WTC11 (cell line): Measurements from ENCODE around the gene ACBD6. TPM values are rescaled to one million over a fixed set of nuclear protein-coding genes. Genes with fewer than 3 reads are reported as not detected.

ENCODE experiments used
- ATAC-seq: fragments of 200-7000 bp; cut with Tn5 transposase; 2 replicates; pipeline ENCODE4 v1.10.0; 2021; ENCODE audit warnings: mild to moderate bottlenecking, moderate library complexity
- CTCF ChIA-PET: fragments of 300-600 bp; sonication (Branson Sonifier 250); formaldehyde crosslinking; loops from one replicate; lab custom pipeline; 2021; ENCODE audit warnings: antibody characterized with exemption; lab: Charles Lee
- POLR2A ChIA-PET: fragments of 350-600 bp; sonication (Branson Sonifier 250); formaldehyde crosslinking; loops from one replicate; lab custom pipeline; 2021; ENCODE audit warnings: antibody characterized with exemption; lab: Charles Lee
- DNase-seq: peaks from one replicate; pipeline ENCODE4 v3.0.0; 2021; ENCODE audit warnings: low spot score
- H3K27ac Mint-ChIP-seq: 2 replicates; pipeline ENCODE4 v1.8.0; 2021; ENCODE audit warnings: mixed read lengths
- H3K27me3 Mint-ChIP-seq: 2 replicates; pipeline ENCODE4 v1.8.0; 2021; ENCODE audit warnings: low read depth, mild to moderate bottlenecking, moderate library complexity, mixed read lengths
- H3K36me3 Mint-ChIP-seq: 2 replicates; pipeline ENCODE4 v1.8.0; 2021; ENCODE audit warnings: mixed read lengths
- H3K4me1 Mint-ChIP-seq: 2 replicates; pipeline ENCODE4 v1.8.0; 2022; ENCODE audit warnings: mixed read lengths
- H3K4me3 Mint-ChIP-seq: 2 replicates; pipeline ENCODE4 v1.8.0; 2021; ENCODE audit warnings: mild to moderate bottlenecking, moderate library complexity, mixed read lengths
- H3K9me3 Mint-ChIP-seq: 2 replicates; pipeline ENCODE4 v1.8.0; 2021; ENCODE audit warnings: mixed read lengths
- FOXJ3 ChIP-seq: sonication (generic); formaldehyde crosslinking; IDR thresholded peaks from 2 replicates; pipeline ENCODE4 v1.9.0; 2021; ENCODE audit warnings: missing genetic modification reagents, mild to moderate bottlenecking, borderline replicate concordance
- FOXP1 ChIP-seq: sonication (generic); formaldehyde crosslinking; IDR thresholded peaks from 2 replicates; pipeline ENCODE4 v1.8.0; 2022; ENCODE audit warnings: missing genetic modification reagents, mild to moderate bottlenecking, moderate library complexity, borderline replicate concordance
- GRHL2 ChIP-seq: fragments of 250-450 bp; sonication (Bioruptor Pico); IDR thresholded peaks from 2 replicates; pipeline ENCODE4 v1.8.0; 2022; ENCODE audit warnings: mild to moderate bottlenecking, moderate library complexity; ENCODE audit not compliant: insufficient replicate concordance, severe bottlenecking
- GTF2I ChIP-seq: fragments of 250-450 bp; sonication (Bioruptor Pico); conservative IDR thresholded peaks from 2 replicates; pipeline ENCODE4 v1.4.0; 2021; ENCODE audit warnings: mild to moderate bottlenecking
- HMGA2 ChIP-seq: fragments of 250-450 bp; sonication (Bioruptor Pico); IDR thresholded peaks from 2 replicates; pipeline ENCODE4 v1.4.0; 2021; ENCODE audit warnings: mild to moderate bottlenecking, moderate library complexity
- IRF2 ChIP-seq: sonication (generic); formaldehyde crosslinking; IDR thresholded peaks from 2 replicates; pipeline ENCODE4 v1.8.0; 2022; ENCODE audit warnings: low read depth, missing genetic modification reagents, borderline replicate concordance
- MYBL2 ChIP-seq: sonication (generic); formaldehyde crosslinking; IDR thresholded peaks from 2 replicates; pipeline ENCODE4 v1.8.1; 2023; ENCODE audit warnings: mild to moderate bottlenecking, moderate library complexity, missing genetic modification reagents
- NFE2L1 ChIP-seq: sonication (generic); formaldehyde crosslinking; IDR thresholded peaks from 2 replicates; pipeline ENCODE4 v1.8.1; 2023; ENCODE audit warnings: missing genetic modification reagents
- OVOL2 ChIP-seq: fragments of 250-450 bp; sonication (Bioruptor Pico); IDR thresholded peaks from 2 replicates; pipeline ENCODE4 v1.9.0; 2021; ENCODE audit warnings: mild to moderate bottlenecking, borderline replicate concordance
- TCF7 ChIP-seq: sonication (generic); formaldehyde crosslinking; IDR thresholded peaks from 2 replicates; pipeline ENCODE4 v1.8.0; 2022; ENCODE audit warnings: mild to moderate bottlenecking, low read depth, missing genetic modification reagents, moderate library complexity
- TP53 ChIP-seq: sonication (generic); formaldehyde crosslinking; IDR thresholded peaks from 2 replicates; pipeline ENCODE4 v1.8.1; 2023; ENCODE audit warnings: mild to moderate bottlenecking, missing genetic modification reagents
- ZNF232 ChIP-seq: sonication (generic); formaldehyde crosslinking; IDR thresholded peaks from 2 replicates; pipeline ENCODE4 v1.8.0; 2022; ENCODE audit warnings: mild to moderate bottlenecking, missing genetic modification reagents
- ZNF423 ChIP-seq: fragments of 250-450 bp; sonication (Bioruptor Pico); IDR thresholded peaks from 2 replicates; pipeline ENCODE4 v2.1.2; 2022; ENCODE audit warnings: mild to moderate bottlenecking, moderate library complexity
- ZNF671 ChIP-seq: fragments of 250-450 bp; sonication (Bioruptor Pico); IDR thresholded peaks from 2 replicates; pipeline ENCODE4 v1.8.0; 2021; ENCODE audit warnings: mild to moderate bottlenecking
- total RNA-seq: library from RNA; stranded (reverse); gene quantifications from 3 replicates; pipeline ENCODE4 v1.2.3, GENCODE V29; 2021
- TF ChIP-seq, protein P1 (sequence below): sonication (generic); formaldehyde crosslinking; IDR thresholded peaks from 2 replicates; pipeline ENCODE4 v1.8.1; 2022; ENCODE audit warnings: mild to moderate bottlenecking, moderate library complexity, missing genetic modification reagents
- TF ChIP-seq, protein P2 (sequence below): sonication (generic); formaldehyde crosslinking; IDR thresholded peaks from 2 replicates; pipeline ENCODE4 v1.8.1; 2022; ENCODE audit warnings: missing genetic modification reagents, borderline replicate concordance
- TF ChIP-seq, protein P3 (sequence below): sonication (generic); formaldehyde crosslinking; IDR thresholded peaks from 2 replicates; pipeline ENCODE4 v1.8.1; 2022; ENCODE audit warnings: low read depth, mild to moderate bottlenecking, moderate library complexity, missing genetic modification reagents, borderline replicate concordance
- TF ChIP-seq, protein P4 (sequence below): sonication (generic); formaldehyde crosslinking; IDR thresholded peaks from 2 replicates; pipeline ENCODE4 v1.8.0; 2022; ENCODE audit warnings: missing genetic modification reagents
- TF ChIP-seq, protein P5 (sequence below): sonication (generic); formaldehyde crosslinking; IDR thresholded peaks from 2 replicates; pipeline ENCODE4 v1.8.0; 2023; ENCODE audit warnings: missing genetic modification reagents
- TF ChIP-seq, protein P6 (sequence below): sonication (generic); formaldehyde crosslinking; IDR thresholded peaks from 2 replicates; pipeline ENCODE4 v1.8.1; 2023; ENCODE audit warnings: mild to moderate bottlenecking, missing genetic modification reagents

ACBD6 gene
- total RNA-seq, 1 experiment from 2014 or later = 53.5 TPM

DNA sequence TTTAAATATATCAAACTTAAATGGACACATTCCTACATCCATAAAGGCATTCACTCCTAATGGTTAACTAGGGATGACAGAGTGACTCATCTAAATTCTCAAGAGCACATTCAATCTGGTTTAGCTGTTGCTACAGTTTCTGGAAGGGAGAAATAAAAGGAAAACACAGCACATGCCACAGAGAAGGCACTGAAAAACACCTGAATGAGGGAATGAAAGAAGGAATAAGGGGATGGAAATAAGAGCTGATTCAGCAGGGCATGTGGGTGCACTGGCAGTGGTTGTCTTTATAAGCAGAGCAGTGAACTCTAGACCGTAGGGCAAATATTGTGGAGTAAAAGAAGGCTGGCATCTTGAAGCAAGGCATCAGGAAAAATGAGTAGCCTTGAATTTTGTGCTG lies 193.0 kb downstream of the ACBD6 start:
- no peak overlapping the region for H3K4me3 Mint-ChIP-seq
- no peak for ATAC-seq
- peak overlapping the region; percentile 85 for H3K27ac Mint-ChIP-seq
- no peaks in the 10 kb centered on the region for H3K27me3 Mint-ChIP-seq
- ChIA-PET POLR2A (no interaction called here), CTCF (interaction anchor here (0.8 kb wide), 1 partner anchor 121 kb away, joined by 3 read pairs; no protein-coding TSS in a partner anchor)
- peaks cover 16% of the 10 kb centered on the region for H3K9me3 Mint-ChIP-seq
- TF ChIP-seq GTF2I (CRISPR knock-in tag) (no peak), OVOL2 (CRISPR knock-in tag) (no peak), NFE2L1 (CRISPR knock-in tag) (no peak)
- TF ChIP-seq, protein P1, sequence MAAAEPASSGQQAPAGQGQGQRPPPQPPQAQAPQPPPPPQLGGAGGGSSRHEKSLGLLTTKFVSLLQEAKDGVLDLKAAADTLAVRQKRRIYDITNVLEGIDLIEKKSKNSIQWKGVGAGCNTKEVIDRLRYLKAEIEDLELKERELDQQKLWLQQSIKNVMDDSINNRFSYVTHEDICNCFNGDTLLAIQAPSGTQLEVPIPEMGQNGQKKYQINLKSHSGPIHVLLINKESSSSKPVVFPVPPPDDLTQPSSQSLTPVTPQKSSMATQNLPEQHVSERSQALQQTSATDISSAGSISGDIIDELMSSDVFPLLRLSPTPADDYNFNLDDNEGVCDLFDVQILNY (CRISPR knock-in tag) = no peak
- no peak for DNase-seq
- H3K36me3 Mint-ChIP-seq = no peaks in the 10 kb centered on the region
- H3K4me1 Mint-ChIP-seq = peaks cover 11% of the 10 kb centered on the region

DNA sequence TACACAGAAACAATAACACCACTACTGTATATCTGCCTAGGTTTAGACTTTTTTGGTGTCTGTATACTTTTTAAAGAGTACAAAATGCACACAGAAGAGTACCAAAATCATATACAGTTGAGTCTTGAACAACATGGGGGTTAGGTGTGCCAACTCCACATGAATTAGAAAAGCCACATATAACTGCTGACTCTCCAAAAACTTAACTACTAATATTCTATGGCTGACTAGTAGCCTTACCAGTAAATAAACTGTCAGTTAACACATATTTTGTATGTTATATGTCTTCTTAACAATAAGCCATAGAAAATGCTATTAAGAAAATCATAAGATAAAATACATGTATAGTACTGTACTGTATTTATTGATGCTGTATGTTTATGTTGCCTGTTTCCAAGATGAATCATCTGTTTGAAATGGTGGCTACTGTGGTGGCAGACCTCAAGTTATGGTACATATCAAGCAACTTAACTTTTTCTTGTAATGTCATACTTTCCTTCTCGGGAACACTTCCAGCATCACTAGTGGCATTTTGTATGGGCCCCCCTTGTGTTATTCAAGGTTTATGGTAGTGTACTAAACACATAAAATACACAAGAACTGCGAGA lies 201.1 kb downstream of the ACBD6 start:
- no peaks in the 10 kb centered on the region for H3K36me3 Mint-ChIP-seq
- DNase-seq = no peak
- H3K9me3 Mint-ChIP-seq = peaks cover 7% of the 10 kb centered on the region
- H3K27me3 Mint-ChIP-seq = no peaks in the 10 kb centered on the region
- POLR2A ChIA-PET = no interaction called here
- CTCF ChIA-PET = no interaction called here
- TF ChIP-seq, protein P2, sequence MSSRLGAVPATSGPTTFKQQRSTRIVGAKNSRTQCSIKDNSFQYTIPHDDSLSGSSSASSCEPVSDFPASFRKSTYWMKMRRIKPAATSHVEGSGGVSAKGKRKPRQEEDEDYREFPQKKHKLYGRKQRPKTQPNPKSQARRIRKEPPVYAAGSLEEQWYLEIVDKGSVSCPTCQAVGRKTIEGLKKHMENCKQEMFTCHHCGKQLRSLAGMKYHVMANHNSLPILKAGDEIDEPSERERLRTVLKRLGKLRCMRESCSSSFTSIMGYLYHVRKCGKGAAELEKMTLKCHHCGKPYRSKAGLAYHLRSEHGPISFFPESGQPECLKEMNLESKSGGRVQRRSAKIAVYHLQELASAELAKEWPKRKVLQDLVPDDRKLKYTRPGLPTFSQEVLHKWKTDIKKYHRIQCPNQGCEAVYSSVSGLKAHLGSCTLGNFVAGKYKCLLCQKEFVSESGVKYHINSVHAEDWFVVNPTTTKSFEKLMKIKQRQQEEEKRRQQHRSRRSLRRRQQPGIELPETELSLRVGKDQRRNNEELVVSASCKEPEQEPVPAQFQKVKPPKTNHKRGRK = no peak
- TF ChIP-seq, protein P3, sequence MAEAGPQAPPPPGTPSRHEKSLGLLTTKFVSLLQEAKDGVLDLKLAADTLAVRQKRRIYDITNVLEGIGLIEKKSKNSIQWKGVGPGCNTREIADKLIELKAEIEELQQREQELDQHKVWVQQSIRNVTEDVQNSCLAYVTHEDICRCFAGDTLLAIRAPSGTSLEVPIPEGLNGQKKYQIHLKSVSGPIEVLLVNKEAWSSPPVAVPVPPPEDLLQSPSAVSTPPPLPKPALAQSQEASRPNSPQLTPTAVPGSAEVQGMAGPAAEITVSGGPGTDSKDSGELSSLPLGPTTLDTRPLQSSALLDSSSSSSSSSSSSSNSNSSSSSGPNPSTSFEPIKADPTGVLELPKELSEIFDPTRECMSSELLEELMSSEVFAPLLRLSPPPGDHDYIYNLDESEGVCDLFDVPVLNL (CRISPR knock-in tag) = no peak
- no peak for TF ChIP-seq ZNF423 (CRISPR knock-in tag)
- H3K4me3 Mint-ChIP-seq = no peak overlapping the region
- no peaks in the 10 kb centered on the region for H3K4me1 Mint-ChIP-seq
- ATAC-seq = no peak
- H3K27ac Mint-ChIP-seq = no peak overlapping the region

DNA sequence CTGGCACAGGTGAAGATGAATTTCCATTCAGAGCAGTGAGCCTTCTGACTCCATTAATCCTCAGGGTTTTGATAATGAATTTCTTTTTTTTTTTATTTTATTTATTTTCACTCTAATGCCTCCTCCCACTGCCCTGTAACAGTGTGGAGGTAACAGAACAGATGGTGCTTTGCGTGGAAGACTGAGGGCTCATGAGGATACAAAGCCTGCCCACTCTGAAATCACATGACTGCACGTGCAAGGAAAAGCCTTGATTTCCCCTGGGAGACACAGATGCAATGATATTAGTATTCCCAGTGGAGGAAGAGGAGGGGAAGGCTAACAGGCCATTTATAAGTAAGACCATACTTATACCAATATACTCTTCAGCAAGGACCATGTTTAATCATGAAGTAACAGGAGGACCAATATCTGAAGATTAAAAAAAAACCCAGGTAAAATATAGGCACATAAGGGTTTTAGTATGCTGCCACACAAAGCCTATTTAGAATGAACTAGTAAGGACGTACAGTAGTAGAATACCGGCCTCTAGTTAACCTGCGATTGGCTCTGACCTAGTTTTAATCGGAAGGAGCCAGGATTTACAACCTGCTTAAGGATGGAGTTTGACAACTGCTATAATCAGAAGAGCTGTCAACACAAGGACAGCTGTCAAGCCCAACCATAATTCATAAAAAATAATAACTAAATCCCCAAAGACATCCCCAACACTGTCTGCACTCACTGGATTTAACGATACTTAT lies 202.7 kb downstream of the ACBD6 start:
- ATAC-seq (no peak), DNase-seq (no peak)
- H3K27ac Mint-ChIP-seq = no peak overlapping the region
- H3K9me3 Mint-ChIP-seq = peaks cover 4% of the 10 kb centered on the region
- ChIA-PET CTCF (no interaction called here), POLR2A (no interaction called here)
- no peaks in the 10 kb centered on the region for H3K27me3 Mint-ChIP-seq
- no peak overlapping the region for H3K4me3 Mint-ChIP-seq
- H3K36me3 Mint-ChIP-seq = peaks cover 2% of the 10 kb centered on the region; the same call in 1 of the 2 replicates
- no peaks in the 10 kb centered on the region for H3K4me1 Mint-ChIP-seq
- TF ChIP-seq ZNF232 (CRISPR knock-in tag) = no peak
- TF ChIP-seq GRHL2 (CRISPR knock-in tag) = no peak
- TF ChIP-seq ZNF671 (CRISPR knock-in tag) = no peak
- TF ChIP-seq FOXJ3 (CRISPR knock-in tag) = no peak
- no peak for TF ChIP-seq TP53 (CRISPR knock-in tag)
- TF ChIP-seq, protein P4, sequence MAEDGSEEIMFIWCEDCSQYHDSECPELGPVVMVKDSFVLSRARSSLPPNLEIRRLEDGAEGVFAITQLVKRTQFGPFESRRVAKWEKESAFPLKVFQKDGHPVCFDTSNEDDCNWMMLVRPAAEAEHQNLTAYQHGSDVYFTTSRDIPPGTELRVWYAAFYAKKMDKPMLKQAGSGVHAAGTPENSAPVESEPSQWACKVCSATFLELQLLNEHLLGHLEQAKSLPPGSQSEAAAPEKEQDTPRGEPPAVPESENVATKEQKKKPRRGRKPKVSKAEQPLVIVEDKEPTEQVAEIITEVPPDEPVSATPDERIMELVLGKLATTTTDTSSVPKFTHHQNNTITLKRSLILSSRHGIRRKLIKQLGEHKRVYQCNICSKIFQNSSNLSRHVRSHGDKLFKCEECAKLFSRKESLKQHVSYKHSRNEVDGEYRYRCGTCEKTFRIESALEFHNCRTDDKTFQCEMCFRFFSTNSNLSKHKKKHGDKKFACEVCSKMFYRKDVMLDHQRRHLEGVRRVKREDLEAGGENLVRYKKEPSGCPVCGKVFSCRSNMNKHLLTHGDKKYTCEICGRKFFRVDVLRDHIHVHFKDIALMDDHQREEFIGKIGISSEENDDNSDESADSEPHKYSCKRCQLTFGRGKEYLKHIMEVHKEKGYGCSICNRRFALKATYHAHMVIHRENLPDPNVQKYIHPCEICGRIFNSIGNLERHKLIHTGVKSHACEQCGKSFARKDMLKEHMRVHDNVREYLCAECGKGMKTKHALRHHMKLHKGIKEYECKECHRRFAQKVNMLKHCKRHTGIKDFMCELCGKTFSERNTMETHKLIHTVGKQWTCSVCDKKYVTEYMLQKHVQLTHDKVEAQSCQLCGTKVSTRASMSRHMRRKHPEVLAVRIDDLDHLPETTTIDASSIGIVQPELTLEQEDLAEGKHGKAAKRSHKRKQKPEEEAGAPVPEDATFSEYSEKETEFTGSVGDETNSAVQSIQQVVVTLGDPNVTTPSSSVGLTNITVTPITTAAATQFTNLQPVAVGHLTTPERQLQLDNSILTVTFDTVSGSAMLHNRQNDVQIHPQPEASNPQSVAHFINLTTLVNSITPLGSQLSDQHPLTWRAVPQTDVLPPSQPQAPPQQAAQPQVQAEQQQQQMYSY (CRISPR knock-in tag) = no peak
- TF ChIP-seq TCF7 (CRISPR knock-in tag) = no peak
- no peak for TF ChIP-seq IRF2 (CRISPR knock-in tag)
- TF ChIP-seq, protein P5, sequence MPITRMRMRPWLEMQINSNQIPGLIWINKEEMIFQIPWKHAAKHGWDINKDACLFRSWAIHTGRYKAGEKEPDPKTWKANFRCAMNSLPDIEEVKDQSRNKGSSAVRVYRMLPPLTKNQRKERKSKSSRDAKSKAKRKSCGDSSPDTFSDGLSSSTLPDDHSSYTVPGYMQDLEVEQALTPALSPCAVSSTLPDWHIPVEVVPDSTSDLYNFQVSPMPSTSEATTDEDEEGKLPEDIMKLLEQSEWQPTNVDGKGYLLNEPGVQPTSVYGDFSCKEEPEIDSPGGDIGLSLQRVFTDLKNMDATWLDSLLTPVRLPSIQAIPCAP = no peak
- TF ChIP-seq HMGA2 = no peak
- TF ChIP-seq, protein P6, sequence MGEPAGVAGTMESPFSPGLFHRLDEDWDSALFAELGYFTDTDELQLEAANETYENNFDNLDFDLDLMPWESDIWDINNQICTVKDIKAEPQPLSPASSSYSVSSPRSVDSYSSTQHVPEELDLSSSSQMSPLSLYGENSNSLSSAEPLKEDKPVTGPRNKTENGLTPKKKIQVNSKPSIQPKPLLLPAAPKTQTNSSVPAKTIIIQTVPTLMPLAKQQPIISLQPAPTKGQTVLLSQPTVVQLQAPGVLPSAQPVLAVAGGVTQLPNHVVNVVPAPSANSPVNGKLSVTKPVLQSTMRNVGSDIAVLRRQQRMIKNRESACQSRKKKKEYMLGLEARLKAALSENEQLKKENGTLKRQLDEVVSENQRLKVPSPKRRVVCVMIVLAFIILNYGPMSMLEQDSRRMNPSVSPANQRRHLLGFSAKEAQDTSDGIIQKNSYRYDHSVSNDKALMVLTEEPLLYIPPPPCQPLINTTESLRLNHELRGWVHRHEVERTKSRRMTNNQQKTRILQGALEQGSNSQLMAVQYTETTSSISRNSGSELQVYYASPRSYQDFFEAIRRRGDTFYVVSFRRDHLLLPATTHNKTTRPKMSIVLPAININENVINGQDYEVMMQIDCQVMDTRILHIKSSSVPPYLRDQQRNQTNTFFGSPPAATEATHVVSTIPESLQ = no peak
- no peak for TF ChIP-seq FOXP1 (CRISPR knock-in tag)
- TF ChIP-seq MYBL2 (CRISPR knock-in tag) = no peak
